ENCODE data around the gene ATXN1.
"Not testable (repeated sequence)": the region's sequence is repeated elsewhere in the genome, so short reads cannot be mapped to it uniquely, and the experiment has no call there.

ATXN1 gene

GRCh38 chr6:16619777-16620176, 141.5 kb downstream of the ATXN1 start:
- H3K4me3 ChIP-seq (ENCODE audit: low read length) = no peak overlapping the region
- DNase-seq (ENCODE audit: low read depth) = no peak
- TF ChIP-seq CTCF (conservative IDR thresholded peaks at IDR 0.05; ENCODE audit: low read depth, low read length) = no peak

GRCh38 chr6:16618962-16619361, 142.3 kb downstream of the ATXN1 start:
- no peak overlapping the region for H3K4me3 ChIP-seq (ENCODE audit: low read length)
- no peak for TF ChIP-seq CTCF (conservative IDR thresholded peaks at IDR 0.05; ENCODE audit: low read depth, low read length)
- DNase-seq (ENCODE audit: low read depth) = no peak

GRCh38 chr6:16615215-16615614, 146.0 kb downstream of the ATXN1 start:
- not testable (repeated sequence) for DNase-seq (ENCODE audit: low read depth); H3K4me3 ChIP-seq (ENCODE audit: low read length)

GRCh38 chr6:16614143-16614542, 147.1 kb downstream of the ATXN1 start:
- H3K4me3 ChIP-seq (ENCODE audit: low read length); DNase-seq (ENCODE audit: low read depth): not testable (repeated sequence)

GRCh38 chr6:16613504-16613903, 147.8 kb downstream of the ATXN1 start:
- DNase-seq (ENCODE audit: low read depth); H3K4me3 ChIP-seq (ENCODE audit: low read length): not testable (repeated sequence)

- H3K4me3 ChIP-seq (ENCODE audit: low read length) = no peak overlapping the region
- no peak for DNase-seq (ENCODE audit: low read depth)
Observed at GRCh38 chr6:16608444-16608843, 152.8 kb downstream of the ATXN1 start.

GRCh38 chr6:16602035-16602434, 159.2 kb downstream of the ATXN1 start:
- no peak overlapping the region for H3K4me3 ChIP-seq (ENCODE audit: low read length)
- DNase-seq (ENCODE audit: low read depth) = no peak
- TF ChIP-seq CTCF (conservative IDR thresholded peaks at IDR 0.05; ENCODE audit: low read depth, low read length) = no peak

More at GRCh38 chr6:16608444-16608843, 152.8 kb downstream of the ATXN1 start:
- no peak for TF ChIP-seq CTCF (conservative IDR thresholded peaks at IDR 0.05; ENCODE audit: low read depth, low read length)

- DNase-seq (ENCODE audit: low read depth) = no peak
- H3K4me3 ChIP-seq (ENCODE audit: low read length) = no peak overlapping the region
- no peak for TF ChIP-seq CTCF (conservative IDR thresholded peaks at IDR 0.05; ENCODE audit: low read depth, low read length)
Observed at GRCh38 chr6:16600701-16601100, 160.6 kb downstream of the ATXN1 start.

GRCh38 chr6:16600026-16600425, 161.2 kb downstream of the ATXN1 start:
- H3K4me3 ChIP-seq (ENCODE audit: low read length) = no peak overlapping the region
- no peak for DNase-seq (ENCODE audit: low read depth)

More at GRCh38 chr6:16600026-16600425, 161.2 kb downstream of the ATXN1 start:
- TF ChIP-seq CTCF (conservative IDR thresholded peaks at IDR 0.05; ENCODE audit: low read depth, low read length) = no peak
